GM12878 (cell line): ENCODE data around the gene GTSE1.

Experiments
- CREB1 ChIP-seq: IDR thresholded peaks from 2 replicates; pipeline ENCODE4 v1.6.1; 2012; ENCODE audit warnings: low read depth, mild to moderate bottlenecking, inconsistent platforms
- EP300 ChIP-seq, 2 experiments: fragments of 150-350 bp in 1 of 2; IDR thresholded peaks; 2 replicates each; pipeline ENCODE4 v1.6.1; 2011 to 2012; ENCODE audit warnings: low read depth in 2 of 2, low read length in 2 of 2, borderline replicate concordance in 1 of 2, improper control_type of control experiment in 1 of 2, inconsistent platforms in 1 of 2; ENCODE audit not compliant: control insufficient read depth in 1 of 2
- EZH2 ChIP-seq: IDR thresholded peaks from 2 replicates; pipeline ENCODE4 v1.6.1; 2012; ENCODE audit warnings: low read depth, mild to moderate bottlenecking, control low read depth, inconsistent platforms, low read length, borderline replicate concordance; ENCODE audit not compliant: control insufficient read depth
- IRF3 ChIP-seq: fragments of 450-650 bp; IDR thresholded peaks from 2 replicates; pipeline ENCODE4 v1.6.1; 2014; ENCODE audit warnings: mild to moderate bottlenecking
- MXI1 ChIP-seq: fragments of 150-350 bp; IDR thresholded peaks from 2 replicates; pipeline ENCODE4 v1.6.1; 2011; ENCODE audit warnings: low read depth, mild to moderate bottlenecking, inconsistent platforms, low read length, improper control_type of control experiment
- RBBP5 ChIP-seq: fragments of 200-600 bp; sonication (generic); conservative IDR thresholded peaks from 2 replicates; pipeline ENCODE4 v1.6.1; 2016
- TF ChIP-seq, protein P1 (sequence below), 3 experiments: IDR thresholded peaks in 2 of 3; conservative IDR thresholded peaks in 1 of 3; 2 replicates each; pipeline ENCODE4 v1.5.1; 2011; ENCODE audit warnings: low read depth in 3 of 3, low read length in 3 of 3, mild to moderate bottlenecking in 3 of 3, control low read depth in 2 of 3, moderate library complexity in 2 of 3, inconsistent platforms in 1 of 3, mixed read lengths in 1 of 3; ENCODE audit not compliant: control insufficient read depth in 2 of 3, insufficient read depth in 1 of 3; ENCODE audit errors: extremely low read depth in 1 of 3
- TF ChIP-seq, protein P2 (sequence below): IDR thresholded peaks from 2 replicates; pipeline ENCODE4 v1.6.1; 2012; ENCODE audit warnings: low read depth, low read length, improper control_type of control experiment
- TF ChIP-seq, protein P3 (sequence below): IDR thresholded peaks from 2 replicates; pipeline ENCODE4 v1.6.1; 2012; ENCODE audit warnings: low read depth, low read length, improper control_type of control experiment

DNA sequence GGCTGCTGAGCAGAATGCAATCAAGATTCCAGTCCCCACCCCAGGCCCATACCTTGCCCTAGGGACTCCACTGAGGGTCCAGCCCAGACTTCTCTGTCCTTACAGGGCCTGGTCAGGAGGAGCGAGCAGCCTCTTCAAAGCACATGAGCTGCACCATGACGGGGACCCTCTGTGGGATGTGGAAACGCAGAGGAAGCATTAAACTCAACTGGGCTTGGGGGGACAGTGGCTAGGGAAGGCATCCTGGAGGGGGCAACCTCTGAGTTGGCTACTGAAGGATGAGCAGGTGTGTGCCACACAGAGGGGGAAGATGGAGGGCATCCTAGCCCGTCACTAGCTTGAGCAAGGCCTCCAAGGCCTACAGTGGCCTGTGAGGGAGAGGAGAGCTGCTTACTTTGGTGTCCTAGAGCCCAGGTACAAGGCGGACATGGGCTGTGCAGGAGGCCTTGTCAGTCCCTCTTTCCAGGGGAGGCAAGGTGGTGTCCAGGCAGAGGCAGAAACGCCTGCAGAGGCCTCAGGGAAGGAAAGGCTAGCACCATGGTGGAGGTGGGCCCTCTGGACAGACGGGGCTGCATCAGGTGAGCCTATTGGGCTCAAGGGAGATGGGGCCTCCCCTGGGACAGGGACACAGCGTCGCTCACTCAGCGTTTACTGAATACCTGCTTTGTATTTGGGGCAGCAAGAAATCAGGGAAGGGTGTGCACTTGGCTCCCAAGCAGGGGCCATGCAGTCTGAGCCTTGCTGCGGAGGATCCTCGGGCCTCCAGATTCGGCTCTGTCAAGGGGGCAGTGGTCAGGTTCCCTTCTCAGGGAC, 14.6 kb upstream of the GTSE1 start:
- TF ChIP-seq, protein P1, sequence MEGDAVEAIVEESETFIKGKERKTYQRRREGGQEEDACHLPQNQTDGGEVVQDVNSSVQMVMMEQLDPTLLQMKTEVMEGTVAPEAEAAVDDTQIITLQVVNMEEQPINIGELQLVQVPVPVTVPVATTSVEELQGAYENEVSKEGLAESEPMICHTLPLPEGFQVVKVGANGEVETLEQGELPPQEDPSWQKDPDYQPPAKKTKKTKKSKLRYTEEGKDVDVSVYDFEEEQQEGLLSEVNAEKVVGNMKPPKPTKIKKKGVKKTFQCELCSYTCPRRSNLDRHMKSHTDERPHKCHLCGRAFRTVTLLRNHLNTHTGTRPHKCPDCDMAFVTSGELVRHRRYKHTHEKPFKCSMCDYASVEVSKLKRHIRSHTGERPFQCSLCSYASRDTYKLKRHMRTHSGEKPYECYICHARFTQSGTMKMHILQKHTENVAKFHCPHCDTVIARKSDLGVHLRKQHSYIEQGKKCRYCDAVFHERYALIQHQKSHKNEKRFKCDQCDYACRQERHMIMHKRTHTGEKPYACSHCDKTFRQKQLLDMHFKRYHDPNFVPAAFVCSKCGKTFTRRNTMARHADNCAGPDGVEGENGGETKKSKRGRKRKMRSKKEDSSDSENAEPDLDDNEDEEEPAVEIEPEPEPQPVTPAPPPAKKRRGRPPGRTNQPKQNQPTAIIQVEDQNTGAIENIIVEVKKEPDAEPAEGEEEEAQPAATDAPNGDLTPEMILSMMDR (IDR thresholded peaks at IDR 0.05 in 2 of 3, conservative IDR thresholded peaks at IDR 0.05 in 1 of 3; ENCODE audit: control insufficient read depth in 2 of 3, extremely low read depth in 1 of 3, insufficient read depth in 1 of 3, low read depth in 3 of 3, low read length in 3 of 3): no peak
- TF ChIP-seq EP300 (IDR thresholded peaks at IDR 0.05; ENCODE audit: borderline replicate concordance in 1 of 2, control insufficient read depth in 1 of 2, low read depth in 2 of 2, low read length in 2 of 2) (no peak), EZH2 (no peak), RBBP5 (no peak), CREB1 (no peak), IRF3 (no peak), MXI1 (no peak)
- TF ChIP-seq, protein P2, sequence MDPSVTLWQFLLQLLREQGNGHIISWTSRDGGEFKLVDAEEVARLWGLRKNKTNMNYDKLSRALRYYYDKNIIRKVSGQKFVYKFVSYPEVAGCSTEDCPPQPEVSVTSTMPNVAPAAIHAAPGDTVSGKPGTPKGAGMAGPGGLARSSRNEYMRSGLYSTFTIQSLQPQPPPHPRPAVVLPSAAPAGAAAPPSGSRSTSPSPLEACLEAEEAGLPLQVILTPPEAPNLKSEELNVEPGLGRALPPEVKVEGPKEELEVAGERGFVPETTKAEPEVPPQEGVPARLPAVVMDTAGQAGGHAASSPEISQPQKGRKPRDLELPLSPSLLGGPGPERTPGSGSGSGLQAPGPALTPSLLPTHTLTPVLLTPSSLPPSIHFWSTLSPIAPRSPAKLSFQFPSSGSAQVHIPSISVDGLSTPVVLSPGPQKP: no peak
- TF ChIP-seq, protein P3, sequence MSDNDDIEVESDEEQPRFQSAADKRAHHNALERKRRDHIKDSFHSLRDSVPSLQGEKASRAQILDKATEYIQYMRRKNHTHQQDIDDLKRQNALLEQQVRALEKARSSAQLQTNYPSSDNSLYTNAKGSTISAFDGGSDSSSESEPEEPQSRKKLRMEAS: no peak
